ENCODE results near the gene ITPR1. TPM values are rescaled to one million over a fixed set of nuclear protein-coding genes. Genes with fewer than 3 reads are reported as not detected.

Gene ITPR1
- total and polyA plus RNA-seq, 10 of the 15 experiments (the other 5 are each of a cell fraction or from before 2014, with no cell fraction given) = 12.2 to 239 (median 28.4) TPM

DNA sequence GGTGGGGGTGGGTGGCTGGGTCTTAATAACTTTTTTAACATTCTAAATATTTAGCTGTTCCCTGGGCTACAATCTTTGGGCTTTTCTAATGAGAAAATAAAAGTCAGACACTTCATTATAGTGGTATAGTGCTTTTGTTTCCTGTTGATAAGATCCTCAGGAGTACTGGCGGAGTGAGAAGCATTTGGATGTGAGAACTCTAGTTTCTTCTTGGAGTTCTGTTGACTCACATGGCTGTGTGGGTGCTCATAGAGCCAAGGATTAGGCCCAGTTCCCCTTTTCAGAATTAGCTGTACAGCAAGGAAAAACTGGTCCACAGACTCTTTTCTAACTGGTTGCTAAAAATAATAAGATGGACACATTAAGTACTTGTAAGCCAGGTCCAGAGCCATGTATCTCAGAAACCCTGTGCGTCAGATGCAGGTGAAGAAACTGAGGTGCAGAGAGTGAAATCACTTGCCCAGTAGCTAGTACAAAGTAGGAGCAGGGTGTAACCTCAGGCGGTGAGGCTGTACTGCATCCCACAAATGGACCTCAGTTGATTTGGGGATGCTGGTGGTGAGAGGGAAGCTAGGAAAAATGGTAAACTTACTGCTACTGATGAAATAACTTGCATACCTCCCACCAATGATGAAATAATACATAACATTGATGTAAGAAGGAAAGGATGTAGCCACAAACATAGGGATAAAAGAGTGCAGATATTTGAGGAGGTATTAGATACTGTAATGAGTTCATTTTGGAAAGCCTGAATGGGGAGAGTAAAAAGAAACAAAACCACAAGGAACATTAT is 2.3 kb downstream of the ITPR1 start:
- intact Hi-C loops (cut with micrococcal nuclease; ENCODE audit: unreplicated experiment) (loop anchor here (1.0 kb wide), 1 partner anchor 9 kb away; no protein-coding TSS in a partner anchor), in situ Hi-C loops (cut with MboI) (no loop called here)
- 0% methylated on average over 3 of the region's 3 CpGs for WGBS (ENCODE audit: insufficient coverage, insufficient replicate concordance, low lambda C conversion rate, missing lambda C conversion rate)
- FAIRE-seq (peak; percentile 68), ATAC-seq (peak; percentile 0; the same call in 2 of the 3 replicates), DNase-seq (ENCODE audit: low read depth, low spot score) (no peak)
- SMC1A ChIA-PET (ENCODE audit: uncharacterized antibody, unreplicated experiment) = interaction anchor here (0.6 to 8.4 kb wide), 22 partner anchors 9 to 702 kb away, joined by 3 to 180 read pairs (median 4); partner anchors contain the start of gene SUMF1
- H2AFZ ChIP-seq (ENCODE audit: control insufficient read depth, low read depth, low read length) = no peak overlapping the region
- BruUV-seq (replicated peaks) = no TSS peak
- H3K4me3 ChIP-seq = peak overlapping the region; percentile 84
- CTCF ChIA-PET = interaction anchor here (1.0 to 5.5 kb wide), 8 partner anchors 7 to 485 kb away, joined by 3 to 52 read pairs (median 8); no protein-coding TSS in a partner anchor
- peak overlapping the region; percentile 1 for H3K27ac ChIP-seq (ENCODE audit: control insufficient read depth, insufficient read depth)
- peak overlapping the region; percentile 91 for H3K4me2 ChIP-seq (ENCODE audit: control insufficient read depth, insufficient read depth)
- H3K4me1 ChIP-seq (ENCODE audit: control insufficient read depth, insufficient read depth, low read length) = peaks cover 14% of the 10 kb centered on the region
- peak overlapping the region; percentile 49 for H3K9ac ChIP-seq (ENCODE audit: control insufficient read depth, insufficient read depth, low read length)
- H3K36me3 ChIP-seq (ENCODE audit: control insufficient read depth in 2 of 2, insufficient read depth in 2 of 2, low read length in 1 of 2) = peaks cover 0 to 5% of the 10 kb centered on the region in 2 experiments
- RAD21 ChIA-PET (ENCODE audit: unreplicated experiment) = interaction anchor here (1.0 to 6.1 kb wide), 11 partner anchors 12 to 687 kb away, joined by 3 to 128 read pairs (median 9); partner anchors contain the start of gene SUMF1
- no peaks in the 10 kb centered on the region; a peak in 1 of 4 replicates for H3K27me3 ChIP-seq (replicated peaks in 1 of 2; ENCODE audit: control insufficient read depth in 2 of 2, insufficient read depth in 2 of 2, low read length in 1 of 2)
- H3K79me2 ChIP-seq (ENCODE audit: control insufficient read depth, insufficient read depth, low read length) = peaks cover 27% of the 10 kb centered on the region
- H4K20me1 ChIP-seq (ENCODE audit: control insufficient read depth, insufficient read depth) = no peaks in the 10 kb centered on the region
- no peaks in the 10 kb centered on the region for H3K9me3 ChIP-seq (replicated peaks; ENCODE audit: control insufficient read depth, insufficient read depth, low read length)
- POLR2A ChIA-PET = interaction anchor here (0.6 to 7.7 kb wide), 6 partner anchors 11 to 145 kb away, joined by 3 to 132 read pairs (median 6); no protein-coding TSS in a partner anchor
- no peak for TF ChIP-seq ZNF207 (IDR thresholded peaks at IDR 0.05; ENCODE audit: borderline replicate concordance)
- TF ChIP-seq, protein P1, sequence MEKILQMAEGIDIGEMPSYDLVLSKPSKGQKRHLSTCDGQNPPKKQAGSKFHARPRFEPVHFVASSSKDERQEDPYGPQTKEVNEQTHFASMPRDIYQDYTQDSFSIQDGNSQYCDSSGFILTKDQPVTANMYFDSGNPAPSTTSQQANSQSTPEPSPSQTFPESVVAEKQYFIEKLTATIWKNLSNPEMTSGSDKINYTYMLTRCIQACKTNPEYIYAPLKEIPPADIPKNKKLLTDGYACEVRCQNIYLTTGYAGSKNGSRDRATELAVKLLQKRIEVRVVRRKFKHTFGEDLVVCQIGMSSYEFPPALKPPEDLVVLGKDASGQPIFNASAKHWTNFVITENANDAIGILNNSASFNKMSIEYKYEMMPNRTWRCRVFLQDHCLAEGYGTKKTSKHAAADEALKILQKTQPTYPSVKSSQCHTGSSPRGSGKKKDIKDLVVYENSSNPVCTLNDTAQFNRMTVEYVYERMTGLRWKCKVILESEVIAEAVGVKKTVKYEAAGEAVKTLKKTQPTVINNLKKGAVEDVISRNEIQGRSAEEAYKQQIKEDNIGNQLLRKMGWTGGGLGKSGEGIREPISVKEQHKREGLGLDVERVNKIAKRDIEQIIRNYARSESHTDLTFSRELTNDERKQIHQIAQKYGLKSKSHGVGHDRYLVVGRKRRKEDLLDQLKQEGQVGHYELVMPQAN (conservative IDR thresholded peaks at IDR 0.05) = no peak
- peak; percentile 94 for TF ChIP-seq SPI1 (IDR thresholded peaks at IDR 0.05; ENCODE audit: borderline replicate concordance, insufficient read depth, low read depth, low read length)
- no peak for TF ChIP-seq CHD2 (IDR thresholded peaks at IDR 0.05; ENCODE audit: borderline replicate concordance, low read depth, low read length)
- no peak for TF ChIP-seq PAX5 (IDR thresholded peaks at IDR 0.05; ENCODE audit: borderline replicate concordance, low read depth, low read length)
- no peak for TF ChIP-seq HDAC6 (IDR thresholded peaks at IDR 0.05; ENCODE audit: unreplicated experiment)
- TF ChIP-seq, protein P2, sequence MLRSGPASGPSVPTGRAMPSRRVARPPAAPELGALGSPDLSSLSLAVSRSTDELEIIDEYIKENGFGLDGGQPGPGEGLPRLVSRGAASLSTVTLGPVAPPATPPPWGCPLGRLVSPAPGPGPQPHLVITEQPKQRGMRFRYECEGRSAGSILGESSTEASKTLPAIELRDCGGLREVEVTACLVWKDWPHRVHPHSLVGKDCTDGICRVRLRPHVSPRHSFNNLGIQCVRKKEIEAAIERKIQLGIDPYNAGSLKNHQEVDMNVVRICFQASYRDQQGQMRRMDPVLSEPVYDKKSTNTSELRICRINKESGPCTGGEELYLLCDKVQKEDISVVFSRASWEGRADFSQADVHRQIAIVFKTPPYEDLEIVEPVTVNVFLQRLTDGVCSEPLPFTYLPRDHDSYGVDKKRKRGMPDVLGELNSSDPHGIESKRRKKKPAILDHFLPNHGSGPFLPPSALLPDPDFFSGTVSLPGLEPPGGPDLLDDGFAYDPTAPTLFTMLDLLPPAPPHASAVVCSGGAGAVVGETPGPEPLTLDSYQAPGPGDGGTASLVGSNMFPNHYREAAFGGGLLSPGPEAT (IDR thresholded peaks at IDR 0.05; ENCODE audit: low read depth) = peak; percentile 53; the same call in 1 of the 2 replicates
- no peak for TF ChIP-seq TCF7 (IDR thresholded peaks at IDR 0.05; ENCODE audit: borderline replicate concordance)
- TF ChIP-seq EED (IDR thresholded peaks at IDR 0.05; ENCODE audit: low read depth) = peak; percentile 63; the same call in 1 of the 2 replicates
- TF ChIP-seq ASH2L (IDR thresholded peaks at IDR 0.05; ENCODE audit: borderline replicate concordance, low read depth) = no peak
- no peak for TF ChIP-seq POLR2AphosphoS5 (IDR thresholded peaks at IDR 0.05; ENCODE audit: low read length)
- TF ChIP-seq, protein P3, sequence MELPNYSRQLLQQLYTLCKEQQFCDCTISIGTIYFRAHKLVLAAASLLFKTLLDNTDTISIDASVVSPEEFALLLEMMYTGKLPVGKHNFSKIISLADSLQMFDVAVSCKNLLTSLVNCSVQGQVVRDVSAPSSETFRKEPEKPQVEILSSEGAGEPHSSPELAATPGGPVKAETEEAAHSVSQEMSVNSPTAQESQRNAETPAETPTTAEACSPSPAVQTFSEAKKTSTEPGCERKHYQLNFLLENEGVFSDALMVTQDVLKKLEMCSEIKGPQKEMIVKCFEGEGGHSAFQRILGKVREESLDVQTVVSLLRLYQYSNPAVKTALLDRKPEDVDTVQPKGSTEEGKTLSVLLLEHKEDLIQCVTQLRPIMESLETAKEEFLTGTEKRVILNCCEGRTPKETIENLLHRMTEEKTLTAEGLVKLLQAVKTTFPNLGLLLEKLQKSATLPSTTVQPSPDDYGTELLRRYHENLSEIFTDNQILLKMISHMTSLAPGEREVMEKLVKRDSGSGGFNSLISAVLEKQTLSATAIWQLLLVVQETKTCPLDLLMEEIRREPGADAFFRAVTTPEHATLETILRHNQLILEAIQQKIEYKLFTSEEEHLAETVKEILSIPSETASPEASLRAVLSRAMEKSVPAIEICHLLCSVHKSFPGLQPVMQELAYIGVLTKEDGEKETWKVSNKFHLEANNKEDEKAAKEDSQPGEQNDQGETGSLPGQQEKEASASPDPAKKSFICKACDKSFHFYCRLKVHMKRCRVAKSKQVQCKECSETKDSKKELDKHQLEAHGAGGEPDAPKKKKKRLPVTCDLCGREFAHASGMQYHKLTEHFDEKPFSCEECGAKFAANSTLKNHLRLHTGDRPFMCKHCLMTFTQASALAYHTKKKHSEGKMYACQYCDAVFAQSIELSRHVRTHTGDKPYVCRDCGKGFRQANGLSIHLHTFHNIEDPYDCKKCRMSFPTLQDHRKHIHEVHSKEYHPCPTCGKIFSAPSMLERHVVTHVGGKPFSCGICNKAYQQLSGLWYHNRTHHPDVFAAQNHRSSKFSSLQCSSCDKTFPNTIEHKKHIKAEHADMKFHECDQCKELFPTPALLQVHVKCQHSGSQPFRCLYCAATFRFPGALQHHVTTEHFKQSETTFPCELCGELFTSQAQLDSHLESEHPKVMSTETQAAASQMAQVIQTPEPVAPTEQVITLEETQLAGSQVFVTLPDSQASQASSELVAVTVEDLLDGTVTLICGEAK (IDR thresholded peaks at IDR 0.05; ENCODE audit: borderline replicate concordance) = no peak
- TF ChIP-seq, protein P4, sequence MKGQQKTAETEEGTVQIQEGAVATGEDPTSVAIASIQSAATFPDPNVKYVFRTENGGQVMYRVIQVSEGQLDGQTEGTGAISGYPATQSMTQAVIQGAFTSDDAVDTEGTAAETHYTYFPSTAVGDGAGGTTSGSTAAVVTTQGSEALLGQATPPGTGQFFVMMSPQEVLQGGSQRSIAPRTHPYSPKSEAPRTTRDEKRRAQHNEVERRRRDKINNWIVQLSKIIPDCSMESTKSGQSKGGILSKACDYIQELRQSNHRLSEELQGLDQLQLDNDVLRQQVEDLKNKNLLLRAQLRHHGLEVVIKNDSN (IDR thresholded peaks at IDR 0.05; ENCODE audit: borderline replicate concordance, extremely low read length, insufficient read depth, low read depth, low read length) = no peak

Measured in GM12878 (cell line).